IPS-11a (cell line): Measurements from ENCODE around the gene SPO11.
"Not testable (repeated sequence)": the region's sequence is repeated elsewhere in the genome, so short reads cannot be mapped to it uniquely, and the experiment has no call there.

ENCODE experiments used
- H3K4me3 ChIP-seq: one replicate; pipeline ENCODE4 v1.5.1; 2013; ENCODE audit warnings: low read depth, low read length, control low read depth

The SPO11 gene

DNA sequence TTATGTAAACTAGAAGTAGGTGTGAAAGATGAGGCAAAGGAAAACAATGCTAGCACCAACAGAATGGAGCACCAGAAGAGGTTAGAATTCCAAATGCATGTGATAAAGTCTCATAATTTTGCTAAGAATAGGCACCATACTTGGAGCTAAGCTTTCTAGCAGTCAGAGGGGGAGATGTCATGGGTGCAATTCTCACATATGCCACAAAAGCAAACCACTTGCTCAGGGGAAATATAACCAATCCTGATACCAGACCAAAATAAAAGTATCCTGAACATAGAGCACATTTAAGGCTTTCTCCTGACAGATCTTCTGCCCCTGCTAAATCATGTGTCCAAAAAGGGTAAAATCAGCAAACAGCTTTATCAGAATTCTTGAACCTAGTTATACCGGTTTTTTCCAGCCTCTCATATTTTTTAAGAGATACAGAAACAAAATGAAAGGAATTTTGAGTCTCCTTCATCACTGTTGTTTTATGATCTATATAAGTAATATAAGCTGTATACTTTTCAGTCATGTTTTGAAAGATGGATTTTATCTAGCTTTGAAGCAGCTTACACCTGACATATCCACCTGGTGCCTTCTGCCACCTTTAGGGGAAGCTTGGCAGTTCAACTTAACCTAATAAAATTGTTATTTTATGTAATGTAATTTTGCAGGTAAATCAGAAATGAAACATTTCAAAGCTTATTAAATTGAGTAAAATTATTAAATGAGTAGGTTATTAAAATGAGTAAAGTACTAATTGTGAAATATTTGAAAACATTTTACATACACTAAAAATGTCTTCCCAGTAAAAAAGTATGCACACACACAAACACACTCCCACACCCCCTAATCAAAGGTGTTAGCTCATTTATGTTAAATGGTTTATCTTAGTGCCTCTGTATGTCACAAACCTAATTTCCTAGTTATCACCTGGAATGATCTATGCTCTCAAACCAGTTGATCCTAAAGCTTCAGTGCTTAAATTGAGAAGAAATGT is 2.8 kb downstream of the SPO11 start:
- H3K4me3 ChIP-seq, result no peak overlapping the region

- H3K4me3 ChIP-seq, result no peak overlapping the region
Observed at GRCh38 chr20:57335392-57335791, 5.8 kb downstream of the SPO11 start.

DNA sequence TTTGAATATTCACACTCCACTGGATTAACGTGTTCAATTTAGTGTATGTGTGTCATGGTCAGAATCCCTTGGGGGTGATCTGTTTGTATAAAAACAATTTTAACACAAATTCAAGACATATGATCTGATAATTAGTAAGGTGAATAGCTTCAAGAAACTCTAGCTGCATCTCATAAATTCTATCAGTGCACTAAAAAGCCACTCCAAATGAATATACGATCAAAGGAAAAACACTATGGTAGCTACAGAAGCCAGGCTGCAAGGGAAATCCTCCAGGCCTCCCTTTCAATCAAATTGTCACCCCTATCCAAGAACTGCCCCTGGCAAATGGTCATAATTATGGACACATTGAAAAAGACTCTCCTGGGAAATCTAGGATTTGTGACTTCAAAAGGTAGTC is 12.1 kb downstream of the SPO11 start:
- no peak overlapping the region for H3K4me3 ChIP-seq

- H3K4me3 ChIP-seq, result no peak overlapping the region
Observed at GRCh38 chr20:57342829-57343228, 13.2 kb downstream of the SPO11 start.

DNA sequence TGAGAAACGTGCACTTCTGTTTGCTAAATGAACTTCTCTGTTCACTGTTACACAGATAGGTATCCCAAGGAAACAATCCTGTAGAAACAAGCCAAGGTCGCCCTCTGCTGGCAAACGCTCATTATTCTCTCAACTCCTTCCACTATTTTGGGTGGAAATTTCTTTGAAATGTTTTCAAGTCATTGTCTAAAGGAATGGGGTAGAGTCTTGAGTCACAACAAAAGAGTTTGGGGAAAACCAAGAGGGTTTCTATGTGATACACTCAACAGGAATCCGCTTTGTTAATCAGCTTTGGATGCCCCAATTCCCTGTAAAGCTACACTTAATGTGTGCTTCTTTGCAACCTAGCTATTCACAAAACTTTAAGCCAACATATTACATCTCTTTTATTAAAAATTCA is 16.9 kb downstream of the SPO11 start:
- no peak overlapping the region for H3K4me3 ChIP-seq

DNA sequence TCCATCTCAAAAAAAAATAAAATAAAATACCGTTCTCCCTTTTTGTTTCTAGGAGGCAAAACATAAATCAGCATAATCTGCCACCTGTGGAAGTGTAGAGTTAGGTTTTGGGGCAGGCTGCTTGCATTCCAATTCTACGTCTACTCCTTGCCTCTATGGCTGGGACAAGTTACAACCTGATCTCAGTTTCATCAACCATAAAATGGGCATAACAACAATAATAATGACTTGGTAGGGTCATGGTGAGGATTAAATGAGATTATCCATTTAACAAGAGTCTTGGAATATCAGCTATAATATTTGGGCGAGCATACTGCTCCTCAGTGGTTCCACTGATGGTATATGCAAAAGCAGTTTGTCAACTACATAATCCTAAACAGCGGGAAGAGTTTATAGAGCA is 17.8 kb downstream of the SPO11 start:
- no peak overlapping the region for H3K4me3 ChIP-seq

DNA sequence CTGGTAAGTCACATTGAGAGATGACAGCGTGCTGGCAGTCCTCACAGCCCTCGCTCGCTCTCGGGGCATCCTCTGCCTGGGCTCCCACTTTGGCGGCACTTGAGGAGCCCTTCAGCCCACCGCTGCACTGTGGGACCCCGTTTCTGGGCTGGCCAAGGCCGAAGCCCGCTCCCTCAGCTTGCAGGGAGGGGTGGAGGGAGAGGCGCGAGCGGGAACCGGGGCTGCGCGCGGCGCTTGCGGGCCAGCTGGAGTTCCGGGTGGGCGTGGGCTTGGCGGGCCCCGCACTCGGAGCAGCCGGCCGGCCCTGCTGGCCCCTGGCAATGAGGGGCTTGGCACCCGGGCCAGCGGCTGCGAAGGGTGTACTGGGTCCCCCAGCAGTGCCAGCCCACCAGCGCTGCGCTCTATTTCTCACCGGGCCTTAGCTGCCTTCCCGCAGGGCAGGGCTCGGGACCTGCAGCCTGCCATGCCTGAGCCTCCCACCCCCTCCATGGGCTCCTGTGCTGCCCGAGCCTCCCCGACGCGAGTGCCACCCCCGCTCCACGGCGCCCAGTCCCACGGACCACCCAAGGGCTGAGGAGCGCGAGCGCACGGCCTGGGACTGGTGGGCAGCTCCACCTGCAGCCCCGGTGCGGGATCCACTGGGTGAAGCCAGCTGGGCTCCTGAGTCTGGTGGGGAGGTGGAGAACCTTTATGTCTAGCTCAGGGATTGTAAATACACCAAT is 18.8 kb downstream of the SPO11 start:
- not testable (repeated sequence) for H3K4me3 ChIP-seq

DNA sequence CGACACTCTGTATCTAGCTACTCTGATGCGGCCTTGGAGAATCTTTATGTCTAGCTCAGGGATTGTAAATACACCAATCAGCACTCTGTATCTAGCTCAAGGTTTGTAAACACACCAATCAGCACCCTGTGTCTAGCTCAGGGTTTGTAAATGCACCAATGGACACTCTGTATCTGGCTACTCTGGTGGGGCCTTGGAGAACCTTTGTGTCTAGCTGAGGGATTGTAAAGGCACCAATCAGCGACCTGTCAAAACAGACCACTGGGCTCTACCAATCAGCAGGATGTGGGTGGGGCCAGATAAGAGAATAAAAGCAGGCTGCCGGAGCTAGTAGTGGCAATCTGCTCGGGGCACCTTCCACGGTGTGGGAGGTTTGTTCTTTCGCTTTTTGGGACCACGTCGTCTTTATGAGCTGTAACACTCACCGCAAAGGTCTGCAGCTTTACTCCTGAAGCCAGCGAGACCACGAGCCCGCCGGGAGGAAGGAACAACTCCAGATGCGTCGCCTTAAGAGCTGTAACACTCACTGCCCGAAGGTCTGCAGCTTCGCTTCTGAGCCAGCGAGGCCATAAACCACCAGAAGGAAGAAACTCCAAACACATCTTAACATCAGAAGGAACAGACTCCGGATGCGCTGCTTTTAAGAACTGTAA is 19.4 kb downstream of the SPO11 start:
- H3K4me3 ChIP-seq, result not testable (repeated sequence)

GRCh38 chr20:57350081-57350710 is 20.6 kb downstream of the SPO11 start:
- no peak overlapping the region for H3K4me3 ChIP-seq

DNA sequence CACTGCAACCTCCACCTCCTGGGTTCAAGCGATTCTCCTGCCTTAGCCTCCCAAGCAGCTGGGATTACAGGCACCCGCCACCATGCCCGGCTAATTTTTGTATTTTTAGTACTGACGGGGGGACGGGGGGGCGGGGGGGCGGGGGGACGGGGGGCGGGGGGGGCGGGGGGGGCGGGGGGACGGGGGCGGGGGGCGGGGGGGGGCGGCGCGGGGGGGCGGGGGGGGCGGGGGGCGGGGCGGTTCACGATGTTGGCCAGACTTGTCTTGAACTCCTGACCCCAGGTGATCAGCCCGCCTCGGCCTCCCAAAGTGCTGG is 21.1 kb downstream of the SPO11 start:
- H3K4me3 ChIP-seq, result peak overlapping the region; percentile 70

DNA sequence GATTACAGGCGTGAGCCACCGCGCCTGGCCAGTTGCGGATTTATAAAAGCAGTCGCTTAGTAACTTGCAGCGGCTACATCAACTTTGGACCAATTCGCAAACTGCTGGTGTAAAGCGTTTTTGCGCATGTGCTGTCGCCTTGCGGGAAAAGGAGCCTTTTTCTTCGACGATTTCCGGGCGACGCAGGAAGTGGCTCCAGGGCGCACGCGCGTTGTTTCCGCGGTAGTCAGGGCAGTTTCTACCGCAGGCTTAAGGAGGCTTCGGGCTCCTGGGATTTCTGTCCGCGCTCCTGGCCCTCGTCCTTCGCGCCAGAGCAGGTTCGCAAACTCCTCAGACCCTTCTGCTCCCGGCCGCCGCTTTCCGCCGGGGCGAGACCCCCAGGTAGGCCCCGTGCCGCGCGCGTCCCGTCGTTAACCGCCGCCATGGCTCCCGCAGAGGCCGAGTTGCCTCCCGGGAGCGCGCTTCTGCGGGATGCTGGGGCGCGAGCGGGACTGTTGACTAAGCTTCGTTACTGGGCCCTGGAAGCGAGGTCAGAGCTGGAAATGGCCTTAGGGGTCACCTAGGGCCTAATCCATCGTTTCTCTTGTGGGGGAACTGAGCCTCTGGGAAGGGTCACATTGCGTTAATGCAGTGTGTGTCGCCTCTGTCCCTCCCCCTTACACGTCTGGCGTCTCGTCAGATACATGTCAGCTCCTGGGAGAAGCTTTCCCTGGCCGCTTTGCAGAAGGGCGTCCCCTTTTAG is 21.6 kb downstream of the SPO11 start, which contains the start of gene RAE1:
Gene RAE1, plus strand, starts transcription at position 214 of the 742 bp plus-strand sequence. CDS start 2,784 bp downstream, outside the sequence.
- H3K4me3 ChIP-seq, result peak within 1 kb of the TSS; percentile 70

GRCh38 chr20:57352305-57352704 is 22.7 kb downstream of the SPO11 start:
- peak overlapping the region; percentile 70 for H3K4me3 ChIP-seq

DNA sequence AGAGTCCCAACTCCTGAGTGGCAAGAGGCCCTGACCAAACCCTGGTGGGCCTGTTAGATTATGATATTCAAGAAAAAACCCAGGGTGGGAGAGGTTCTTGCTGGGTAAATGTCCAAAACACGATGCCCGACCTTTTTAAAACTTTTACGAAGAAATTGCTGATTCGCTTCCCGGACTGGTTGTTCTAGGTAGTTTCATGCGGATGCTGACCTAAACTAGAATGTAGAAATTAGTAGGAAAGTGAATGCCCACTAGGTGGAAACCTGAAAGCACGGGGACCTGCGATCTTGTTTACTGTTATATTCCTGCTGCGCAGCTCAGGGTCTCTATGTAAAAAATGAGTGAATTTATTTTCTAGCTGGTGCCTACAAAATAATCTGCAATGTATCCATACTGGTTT is 23.7 kb downstream of the SPO11 start:
- H3K4me3 ChIP-seq, result no peak overlapping the region

DNA sequence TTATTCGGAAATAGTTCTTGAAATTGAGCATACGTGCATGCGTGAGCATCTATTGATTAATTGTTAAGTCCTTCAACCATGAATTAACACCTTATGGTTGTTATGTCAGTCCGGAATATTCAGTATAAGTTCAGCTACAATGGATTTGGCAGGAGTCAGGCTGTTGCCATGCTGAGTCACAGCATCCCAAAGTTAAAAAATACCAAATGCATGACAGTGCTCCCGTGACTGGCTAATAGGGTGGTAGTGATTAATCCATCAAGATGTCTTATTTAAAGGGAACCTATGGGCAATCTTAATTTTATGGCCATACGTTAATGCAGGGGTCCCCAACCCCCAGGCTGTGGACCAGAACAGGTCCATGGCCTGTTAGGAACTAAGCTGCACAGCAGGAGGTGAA is 31.9 kb downstream of the SPO11 start:
- no peak overlapping the region for H3K4me3 ChIP-seq

DNA sequence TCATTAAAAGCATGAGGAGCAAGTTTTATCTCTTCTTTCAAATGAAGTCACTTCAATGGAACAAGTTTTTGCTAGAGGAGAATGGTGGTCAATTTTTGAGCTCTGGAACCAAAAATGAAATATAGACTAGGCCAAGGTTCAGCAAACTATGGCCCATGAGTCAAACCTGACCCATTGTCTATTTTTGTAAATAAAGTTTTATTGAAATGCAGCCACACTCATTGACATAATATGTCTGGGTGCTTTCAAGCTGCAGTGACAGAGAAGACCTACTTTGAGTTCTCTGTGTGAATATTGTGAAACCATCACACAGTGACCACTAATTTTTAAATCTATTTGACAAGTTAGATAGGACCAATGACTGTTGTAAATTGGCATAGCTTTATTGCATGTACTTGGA is 34.8 kb downstream of the SPO11 start:
- H3K4me3 ChIP-seq, result no peak overlapping the region

GRCh38 chr20:57369596-57369995 is 40.0 kb downstream of the SPO11 start:
- H3K4me3 ChIP-seq, result no peak overlapping the region

DNA sequence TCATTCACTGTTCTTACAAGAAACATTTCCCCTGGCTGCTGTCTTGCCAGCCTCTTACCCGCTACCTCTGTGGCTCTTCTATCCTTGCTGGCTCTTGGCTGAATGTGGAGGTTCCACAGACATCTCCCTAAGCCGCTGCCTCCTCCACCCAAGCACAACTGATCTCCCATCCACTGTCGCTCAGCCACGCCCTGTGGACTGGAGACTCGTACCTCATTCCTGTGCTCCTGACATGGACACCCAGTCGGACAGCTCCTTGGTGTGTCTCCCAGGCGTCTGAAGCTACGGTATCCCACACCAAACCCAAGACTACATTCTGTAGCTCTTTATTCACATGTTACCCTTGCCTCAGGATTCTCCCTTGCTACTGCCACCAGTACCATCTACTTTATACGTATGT is 40.7 kb downstream of the SPO11 start:
- H3K4me3 ChIP-seq, result no peak overlapping the region

DNA sequence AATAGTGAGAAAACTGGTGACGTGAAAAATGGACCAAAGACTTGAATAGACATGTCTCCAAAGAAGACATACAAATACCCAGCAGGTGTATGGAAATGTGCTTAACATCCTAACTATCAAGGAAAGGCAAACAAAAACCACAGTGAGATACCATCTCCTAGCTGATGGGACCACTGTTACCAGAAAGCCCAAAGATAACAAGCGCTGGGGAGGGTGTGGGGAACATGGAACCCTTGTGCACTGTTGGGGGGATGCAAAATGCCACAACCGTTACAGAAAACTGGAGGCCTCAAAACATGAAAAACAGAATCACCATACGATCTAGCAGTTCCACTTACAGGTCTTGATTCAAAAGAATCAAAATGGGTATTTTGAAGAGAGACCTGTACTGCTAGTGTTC is 41.8 kb downstream of the SPO11 start:
- no peak overlapping the region for H3K4me3 ChIP-seq

DNA sequence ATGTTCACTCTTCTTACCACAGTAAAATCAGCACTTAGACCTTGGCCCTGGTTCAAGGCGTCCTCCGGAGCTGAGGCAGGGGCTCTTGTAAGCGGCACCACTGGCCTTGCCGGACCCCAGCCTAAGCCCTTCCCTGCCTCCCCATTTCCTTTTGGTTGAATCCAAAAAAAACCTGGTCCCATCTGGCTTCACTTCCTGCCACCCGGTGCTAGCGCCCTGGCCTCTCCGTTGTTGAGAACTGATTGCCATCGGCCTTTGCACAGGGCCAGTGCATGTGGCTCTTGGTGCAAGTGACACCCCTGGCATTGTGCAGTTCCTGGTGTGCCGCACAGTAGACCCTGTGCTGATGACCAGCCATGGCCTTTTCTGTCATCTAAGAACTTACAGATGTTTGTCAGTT is 42.6 kb downstream of the SPO11 start:
- no peak overlapping the region for H3K4me3 ChIP-seq

- no peak overlapping the region for H3K4me3 ChIP-seq
Observed at GRCh38 chr20:57372581-57373350, 43.2 kb downstream of the SPO11 start.
